Activated CD8-positive, alpha-beta memory T cell treated with anti-CD3 and anti-CD28 coated beads, Interleukin-2, amount 50 U/mL, for 48 hours (primary cell): ENCODE measurements around the gene KLRC3.
"Not testable (repeated sequence)": the region's sequence is repeated elsewhere in the genome, so short reads cannot be mapped to it uniquely, and the experiment has no call there.

Experiments used
- DNase-seq: peaks from one replicate; pipeline ENCODE4 v3.0.0-alpha.2; 2020

The KLRC3 gene

DNA sequence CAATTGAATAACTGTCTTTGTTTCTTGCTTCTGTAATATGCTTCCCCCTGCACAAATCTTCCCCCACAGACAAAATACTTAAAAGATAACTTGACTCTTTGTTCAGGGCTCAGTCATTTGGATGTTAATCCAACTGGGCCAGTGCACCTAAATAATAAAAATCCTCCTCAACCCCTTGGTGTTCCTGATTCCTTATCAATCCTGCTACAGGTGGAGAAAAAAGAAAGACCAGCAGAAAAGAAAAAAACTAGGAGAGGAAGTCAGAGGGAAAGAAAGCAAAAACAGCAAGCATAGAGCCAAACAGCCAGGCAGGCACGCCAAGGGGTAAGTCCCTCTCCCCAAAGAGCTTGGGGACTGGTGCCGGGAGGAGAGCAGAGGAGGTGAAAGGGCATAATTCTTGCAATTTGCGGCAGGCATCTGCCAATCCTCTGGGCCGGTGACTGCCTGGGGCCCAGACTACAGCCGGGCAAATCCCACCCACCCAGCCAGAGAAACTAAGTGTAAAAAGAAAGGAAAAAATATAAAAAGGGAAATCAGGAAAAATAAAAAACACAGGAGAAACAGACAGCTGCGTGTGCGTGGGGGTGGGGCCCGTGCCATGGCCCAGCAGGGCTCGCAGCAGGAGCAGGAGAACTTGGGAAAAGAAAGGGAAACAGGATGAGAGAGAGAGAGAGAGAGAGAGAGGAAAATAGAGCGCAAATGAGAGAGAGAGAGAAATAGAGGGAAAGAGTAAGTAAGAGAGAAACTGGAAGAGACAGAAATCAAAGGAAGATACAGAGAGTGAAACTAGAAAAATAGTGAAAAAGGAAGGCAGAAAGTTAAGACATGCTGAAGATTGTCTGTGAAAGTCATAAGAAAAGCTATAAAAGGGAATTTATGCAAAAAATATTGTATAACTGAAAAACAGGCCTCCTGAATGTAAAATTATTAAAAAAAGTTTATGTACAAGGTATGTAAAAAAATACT is 51.9 kb downstream of the KLRC3 start:
- peak; percentile 52 for DNase-seq

DNA sequence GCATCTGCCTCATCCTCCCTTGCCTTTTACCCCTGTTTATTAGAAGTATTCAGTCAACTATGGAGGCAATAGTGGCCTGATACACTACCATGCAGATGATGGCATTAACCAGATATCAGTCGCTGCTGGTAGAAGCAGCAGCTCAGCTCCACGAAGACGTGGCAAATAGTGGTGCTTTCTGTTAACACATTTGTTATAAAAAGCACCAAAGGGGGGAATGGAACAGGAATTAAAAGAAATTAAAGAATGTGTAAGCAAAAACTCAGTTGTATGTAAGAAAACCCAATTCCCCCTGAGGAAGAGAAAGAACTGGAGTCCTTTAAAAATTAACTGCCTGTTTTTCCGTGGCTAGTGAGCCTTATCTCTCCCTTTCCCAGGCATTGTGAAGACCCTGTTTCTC is 52.7 kb downstream of the KLRC3 start:
- not testable (repeated sequence) for DNase-seq

DNA sequence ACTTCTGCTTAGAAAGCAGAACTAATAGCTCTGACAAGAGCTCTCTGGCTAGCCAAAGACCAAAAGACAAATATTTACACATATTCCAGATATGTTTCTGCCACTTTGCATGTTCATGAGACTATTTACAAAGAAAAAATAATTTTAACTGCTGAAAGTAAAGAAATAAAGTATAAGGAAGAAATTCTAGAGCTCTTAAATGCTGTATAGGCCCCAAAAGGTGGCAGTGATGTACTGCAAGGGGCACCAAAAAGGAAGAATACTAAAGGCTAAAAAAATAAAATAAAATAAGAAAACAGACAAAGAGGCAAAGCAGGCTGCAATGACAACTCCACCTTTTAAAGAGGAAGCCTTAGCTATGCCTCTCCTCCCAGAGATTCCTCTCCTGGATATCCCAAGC is 53.5 kb downstream of the KLRC3 start:
- DNase-seq, result no peak

DNA sequence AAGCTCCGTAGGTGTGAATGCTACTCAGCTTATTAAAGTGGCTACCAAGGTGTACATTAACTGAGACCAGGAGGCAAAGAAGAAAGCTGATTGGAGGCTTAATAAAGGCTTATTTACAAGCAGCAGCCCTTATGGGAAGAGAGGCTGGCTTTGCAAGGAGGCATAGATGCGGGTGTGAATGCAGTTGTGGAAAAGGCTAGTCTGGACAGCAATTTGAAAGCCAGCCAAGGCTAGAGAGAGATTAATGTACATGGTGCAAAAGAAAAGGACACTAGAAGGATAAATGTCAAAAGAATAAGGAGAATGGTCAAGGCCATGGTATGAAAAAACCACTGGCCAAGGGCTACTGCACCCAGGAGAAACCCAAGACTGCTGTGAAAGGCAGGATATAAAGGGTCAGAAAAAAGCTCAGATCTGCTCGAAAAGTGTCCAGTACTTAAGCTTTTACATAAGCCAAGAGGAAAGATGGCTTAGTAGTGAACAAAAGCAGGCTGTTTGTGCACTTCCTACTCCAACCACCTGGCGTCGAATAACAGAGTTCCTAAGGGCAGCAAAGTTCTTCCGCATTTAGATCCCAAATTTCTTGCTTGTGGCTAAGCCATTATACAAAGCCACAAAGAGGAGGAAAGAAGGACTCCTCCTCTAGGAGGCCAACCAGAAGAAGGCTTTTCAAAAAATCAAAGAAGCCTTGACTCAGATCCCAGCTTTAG is 54.5 kb downstream of the KLRC3 start:
- DNase-seq, result no peak

DNA sequence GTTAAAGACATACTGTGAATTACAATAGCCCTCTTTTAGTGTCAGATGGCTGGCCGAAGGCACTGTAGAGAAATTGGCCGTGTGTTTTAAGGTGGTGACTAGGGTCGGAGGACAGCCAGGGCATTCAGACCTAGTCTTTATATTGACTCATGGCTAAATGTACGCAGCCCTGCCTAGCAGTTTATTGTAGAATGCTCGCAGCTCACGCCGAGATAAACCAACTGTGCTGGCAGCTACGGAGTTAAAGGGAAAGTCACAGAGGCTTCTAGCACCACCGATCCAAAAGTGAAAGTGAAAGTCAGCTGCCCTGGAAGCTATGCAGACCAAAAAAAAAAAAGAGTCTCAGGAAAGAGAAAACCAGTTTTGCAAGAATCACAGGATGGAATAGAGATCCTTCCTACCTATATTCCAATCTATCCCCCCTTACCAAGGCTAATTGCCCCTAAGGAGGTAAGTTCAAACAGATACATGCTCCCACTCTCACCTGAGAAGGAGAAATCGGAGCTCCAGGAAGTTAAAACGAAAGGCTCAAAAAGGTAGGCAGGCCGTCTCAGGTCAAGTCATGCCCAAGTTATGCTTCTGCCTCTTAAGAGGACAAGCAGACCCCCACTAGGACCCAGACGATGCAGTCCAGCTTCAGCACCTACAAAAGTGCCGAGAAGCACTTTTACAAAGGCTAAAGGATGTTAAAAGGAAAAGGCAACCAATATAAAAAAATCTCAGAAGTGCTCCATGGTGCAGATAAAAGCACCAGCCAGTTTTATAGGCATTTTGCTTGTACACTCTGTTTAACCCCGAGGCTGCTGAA is 55.4 kb downstream of the KLRC3 start:
- peak; percentile 70 for DNase-seq

DNA sequence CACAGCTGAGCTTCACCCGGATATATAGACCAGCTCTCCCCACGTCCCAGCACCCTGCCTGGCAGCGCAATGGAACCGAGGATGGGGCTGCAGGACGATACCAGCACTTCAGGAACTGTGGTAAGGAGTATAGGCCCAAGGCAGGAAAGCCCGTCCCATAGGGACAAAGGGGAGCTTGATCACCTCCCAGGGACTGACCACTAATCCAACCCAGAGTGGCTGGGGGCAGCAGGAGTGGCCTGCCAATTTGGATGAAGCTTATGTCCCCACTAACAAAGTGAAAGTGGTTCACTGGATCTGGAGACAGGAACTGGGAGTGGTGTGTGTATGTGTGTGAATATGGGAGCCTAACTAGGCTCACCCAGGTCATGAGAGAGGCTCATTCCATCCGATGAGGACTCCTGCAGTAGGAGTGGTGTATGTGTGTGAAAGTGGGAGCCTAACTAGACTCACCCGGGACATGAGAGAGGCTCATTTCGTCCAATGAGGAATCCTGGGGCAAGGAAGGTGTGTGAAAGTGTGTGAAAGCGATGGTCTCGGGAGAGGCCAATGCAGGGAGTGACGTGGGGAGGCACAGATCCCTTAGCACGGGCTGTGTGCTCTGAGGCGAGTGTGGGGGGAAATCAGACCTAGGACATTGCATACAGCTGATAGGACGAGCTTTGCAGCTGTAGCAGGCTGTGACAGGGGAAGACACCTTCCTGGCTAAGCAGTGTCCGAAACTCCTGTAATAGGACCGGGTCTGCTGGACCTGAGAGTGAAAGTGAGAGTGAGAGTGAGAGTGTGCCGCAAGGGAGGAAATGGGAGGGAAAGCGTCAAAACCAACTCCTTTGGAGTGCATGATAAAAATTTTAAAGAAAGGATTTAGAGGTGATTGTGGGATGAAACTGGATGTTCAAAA is 56.2 kb downstream of the KLRC3 start:
- DNase-seq, result peak; percentile 68

DNA sequence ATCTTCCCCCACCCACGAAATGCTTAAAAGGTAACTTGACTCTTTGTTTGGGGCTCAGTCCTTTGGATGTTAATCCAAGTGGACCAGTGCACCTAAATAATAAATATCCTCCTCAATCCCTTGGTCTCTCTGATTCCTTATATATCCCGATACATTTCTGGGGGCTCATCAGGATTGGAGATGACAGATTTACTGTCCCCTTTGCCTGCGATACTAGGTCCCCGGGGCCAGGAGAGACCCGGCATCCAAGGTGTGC is 56.8 kb downstream of the KLRC3 start:
- no peak for DNase-seq

DNA sequence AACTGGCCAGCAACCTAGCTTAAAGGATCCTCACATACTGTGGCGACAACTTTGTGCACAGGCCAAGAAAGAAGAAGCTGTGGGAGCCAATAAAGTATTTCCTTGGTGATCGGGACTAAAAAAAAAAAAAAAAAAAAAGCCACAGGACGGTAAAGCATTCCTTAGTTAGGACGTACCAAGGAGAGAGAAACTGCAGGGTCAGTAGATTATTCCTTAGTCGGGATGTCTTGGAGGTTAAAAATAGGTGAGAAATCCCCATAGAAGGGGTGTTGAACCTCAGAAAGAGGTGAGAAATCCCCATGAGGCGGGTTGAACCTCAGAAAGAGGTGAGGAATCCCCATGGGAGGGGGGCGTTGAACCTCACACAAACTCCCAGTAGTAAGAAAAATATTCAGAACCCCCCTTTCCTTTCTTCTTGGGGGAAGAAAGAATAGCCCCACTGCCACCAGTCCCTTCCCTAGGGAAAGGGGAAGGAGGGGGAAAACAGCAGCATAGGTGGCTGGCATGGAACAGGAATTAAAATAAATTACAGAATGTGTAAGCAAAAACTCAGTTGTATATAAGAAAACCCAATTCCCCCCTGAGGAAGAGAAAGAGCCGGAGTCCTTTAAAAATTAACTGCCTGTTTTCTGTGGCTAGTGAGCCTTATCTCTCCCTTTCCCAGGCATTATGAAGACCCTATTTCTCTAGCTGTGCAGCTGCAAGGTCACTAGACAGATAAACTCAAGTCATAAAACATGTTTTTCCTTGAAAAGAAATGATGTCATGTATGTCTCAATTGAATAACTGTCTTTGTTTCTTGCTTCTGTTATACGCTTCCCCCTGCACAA is 57.4 kb downstream of the KLRC3 start:
- DNase-seq, result no peak

DNA sequence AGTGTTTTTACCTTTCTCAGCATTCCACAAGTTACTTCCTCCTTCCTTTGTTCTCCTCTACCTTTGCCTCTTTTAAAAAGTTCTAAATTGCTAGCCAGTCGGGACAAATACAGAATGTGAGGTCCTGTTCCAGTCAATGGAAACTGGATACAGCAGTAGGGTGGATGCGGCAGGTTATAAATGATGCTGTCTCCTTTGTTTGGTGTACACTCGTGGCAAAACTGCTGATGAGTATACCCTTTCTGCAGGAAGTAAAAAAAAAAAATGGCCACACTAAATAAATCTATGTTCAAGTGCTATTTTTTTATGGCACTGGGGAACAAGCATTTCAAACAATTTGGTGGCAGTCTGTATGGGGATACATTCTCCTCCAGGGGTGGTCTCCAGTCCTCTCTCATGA is 58.1 kb downstream of the KLRC3 start:
- DNase-seq, result no peak
